UCSD-AML1 (cell line): Measurements from ENCODE around the gene MYOD1.

Experiments used
- DNase-seq: peaks from one replicate; lab custom pipeline; 2025; ENCODE audit not compliant: unreplicated experiment; lab: John Stamatoyannopoulos, UW

The MYOD1 gene

DNA sequence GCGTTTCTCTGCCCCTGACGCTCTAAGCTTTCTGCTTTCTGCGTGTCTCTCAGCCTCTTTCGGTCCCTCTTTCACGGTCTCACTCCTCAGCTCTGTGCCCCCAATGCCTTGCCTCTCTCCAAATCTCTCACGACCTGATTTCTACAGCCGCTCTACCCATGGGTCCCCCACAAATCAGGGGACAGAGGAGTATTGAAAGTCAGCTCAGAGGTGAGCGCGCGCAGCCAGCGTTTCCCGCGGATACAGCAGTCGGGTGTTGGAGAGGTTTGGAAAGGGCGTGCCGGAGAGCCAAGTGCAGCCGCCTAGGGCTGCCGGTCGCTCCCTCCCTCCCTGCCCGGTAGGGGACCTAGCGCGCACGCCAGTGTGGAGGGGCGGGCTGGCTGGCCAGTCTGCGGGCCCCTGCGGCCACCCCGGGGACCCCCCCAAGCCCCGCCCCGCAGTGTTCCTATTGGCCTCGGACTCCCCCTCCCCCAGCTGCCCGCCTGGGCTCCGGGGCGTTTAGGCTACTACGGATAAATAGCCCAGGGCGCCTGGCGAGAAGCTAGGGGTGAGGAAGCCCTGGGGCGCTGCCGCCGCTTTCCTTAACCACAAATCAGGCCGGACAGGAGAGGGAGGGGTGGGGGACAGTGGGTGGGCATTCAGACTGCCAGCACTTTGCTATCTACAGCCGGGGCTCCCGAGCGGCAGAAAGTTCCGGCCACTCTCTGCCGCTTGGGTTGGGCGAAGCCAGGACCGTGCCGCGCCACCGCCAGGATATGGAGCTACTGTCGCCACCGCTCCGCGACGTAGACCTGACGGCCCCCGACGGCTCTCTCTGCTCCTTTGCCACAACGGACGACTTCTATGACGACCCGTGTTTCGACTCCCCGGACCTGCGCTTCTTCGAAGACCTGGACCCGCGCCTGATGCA is at the start of gene MYOD1:
Gene MYOD1 (plus strand): TSS at position 544 of the 910 bp plus-strand sequence. CDS start 212 bp downstream, at position 756.
- DNase-seq = no peak

DNA sequence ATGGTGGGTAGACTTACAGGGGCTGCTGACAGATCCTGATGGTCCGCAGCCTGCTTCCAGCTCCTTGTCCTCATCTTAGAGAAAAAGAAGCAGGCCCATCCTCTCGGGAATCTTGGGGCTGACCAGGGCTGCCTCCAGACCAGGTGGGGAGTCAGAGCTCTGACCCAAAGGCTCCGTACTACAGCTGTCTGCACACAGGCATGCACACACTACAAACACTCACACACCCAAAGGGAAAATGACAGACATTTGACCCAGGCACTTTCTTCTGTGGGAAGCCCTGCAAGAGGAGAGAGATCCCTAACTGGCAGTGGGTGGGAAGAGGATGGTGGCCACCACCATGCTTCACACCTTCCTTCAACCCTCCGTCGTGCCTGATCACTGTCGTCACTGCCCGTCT is 46.9 kb upstream of the MYOD1 start:
- no peak for DNase-seq

DNA sequence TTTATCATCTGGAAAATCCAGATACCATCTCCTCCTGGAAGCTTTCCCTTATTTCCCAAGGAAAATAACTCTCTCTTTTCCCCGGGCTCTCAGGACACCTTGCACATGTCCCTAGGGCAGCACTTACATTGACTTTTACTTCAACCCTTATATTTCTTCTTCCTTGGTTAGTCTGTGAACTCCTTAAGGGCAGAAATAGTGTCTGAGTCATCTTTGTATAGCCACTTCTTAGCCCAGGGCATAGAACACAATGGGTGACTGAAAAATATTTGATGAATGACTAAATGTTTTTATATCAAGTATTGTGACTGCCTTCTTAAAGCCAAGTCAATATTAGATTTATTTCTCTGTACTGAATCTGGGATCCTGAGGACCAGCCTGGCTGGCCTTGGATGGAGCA is 45.4 kb upstream of the MYOD1 start:
- DNase-seq = no peak

DNA sequence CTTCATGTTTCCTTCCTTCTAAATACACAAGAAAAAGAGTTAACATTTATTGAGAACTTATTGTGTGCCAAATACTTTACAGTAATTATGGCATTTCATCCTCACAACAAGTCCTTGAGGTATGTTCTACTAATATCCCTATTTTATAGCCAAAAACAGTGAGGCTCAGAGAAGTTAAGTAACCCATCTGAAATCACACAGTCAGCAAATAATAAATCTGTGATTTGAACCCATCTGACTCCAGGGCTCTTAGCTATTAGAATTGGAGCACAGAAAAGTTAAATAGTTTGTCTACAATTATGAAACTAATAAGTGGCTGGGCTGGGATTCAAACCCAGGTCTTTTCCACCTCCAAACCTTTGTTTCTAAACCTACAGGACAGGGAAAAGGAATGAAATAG is 36.5 kb upstream of the MYOD1 start:
- DNase-seq = no peak

DNA sequence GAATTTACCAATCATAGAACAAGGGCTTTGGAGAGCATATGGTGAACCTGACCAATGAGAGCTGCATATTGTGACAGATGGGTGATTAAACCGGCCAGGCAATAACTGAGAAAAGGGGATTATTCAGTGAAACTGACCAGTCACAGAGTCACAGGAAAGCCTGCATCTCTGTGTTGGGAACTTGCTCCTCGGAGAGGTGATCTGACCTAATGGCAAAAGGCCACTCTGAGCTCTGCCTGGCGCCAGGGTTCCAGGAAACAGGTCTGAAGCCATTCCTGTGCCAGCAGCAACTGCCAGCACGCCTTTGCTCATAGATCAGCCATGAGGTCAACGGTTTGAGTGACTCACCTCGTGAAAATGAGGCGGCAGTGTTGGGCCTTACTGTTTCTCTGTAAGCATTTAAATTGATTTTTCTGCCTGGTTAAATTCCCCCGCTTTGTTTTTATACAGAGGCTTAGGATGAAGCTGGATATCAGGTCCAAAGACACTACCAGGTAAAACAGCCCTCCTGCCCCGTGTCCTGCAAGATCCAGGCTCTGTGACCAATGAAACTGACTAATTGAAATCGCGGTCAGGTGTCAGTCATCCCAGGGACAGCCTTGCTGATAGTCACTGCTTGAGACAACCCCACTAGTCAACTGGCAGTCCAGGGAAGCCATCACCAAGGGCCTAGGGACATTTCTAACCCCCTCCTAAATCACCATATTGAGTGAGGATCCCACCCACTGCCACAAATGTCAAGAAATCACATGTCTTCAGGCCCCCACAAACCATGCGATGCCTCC is 35.8 kb upstream of the MYOD1 start:
- no peak for DNase-seq

DNA sequence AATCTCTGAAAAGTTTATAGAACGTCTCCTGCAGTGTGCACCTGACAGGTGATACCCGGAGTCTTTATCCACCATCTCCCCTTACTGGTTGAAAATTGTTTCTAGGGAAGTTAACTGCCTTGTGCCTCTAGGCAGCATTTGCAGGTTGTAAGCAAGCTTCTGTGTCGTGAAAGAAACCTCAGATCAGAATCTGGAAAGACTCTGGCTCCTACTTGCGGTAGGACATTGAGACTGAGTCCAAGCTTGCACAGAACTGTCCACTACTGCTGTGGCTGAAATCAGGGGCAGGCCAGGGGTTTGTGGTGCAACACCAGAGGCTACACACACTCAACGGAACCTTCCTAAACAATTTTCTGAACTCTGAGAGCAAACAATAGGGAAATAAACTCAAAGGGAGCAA is 34.8 kb upstream of the MYOD1 start:
- no peak for DNase-seq

DNA sequence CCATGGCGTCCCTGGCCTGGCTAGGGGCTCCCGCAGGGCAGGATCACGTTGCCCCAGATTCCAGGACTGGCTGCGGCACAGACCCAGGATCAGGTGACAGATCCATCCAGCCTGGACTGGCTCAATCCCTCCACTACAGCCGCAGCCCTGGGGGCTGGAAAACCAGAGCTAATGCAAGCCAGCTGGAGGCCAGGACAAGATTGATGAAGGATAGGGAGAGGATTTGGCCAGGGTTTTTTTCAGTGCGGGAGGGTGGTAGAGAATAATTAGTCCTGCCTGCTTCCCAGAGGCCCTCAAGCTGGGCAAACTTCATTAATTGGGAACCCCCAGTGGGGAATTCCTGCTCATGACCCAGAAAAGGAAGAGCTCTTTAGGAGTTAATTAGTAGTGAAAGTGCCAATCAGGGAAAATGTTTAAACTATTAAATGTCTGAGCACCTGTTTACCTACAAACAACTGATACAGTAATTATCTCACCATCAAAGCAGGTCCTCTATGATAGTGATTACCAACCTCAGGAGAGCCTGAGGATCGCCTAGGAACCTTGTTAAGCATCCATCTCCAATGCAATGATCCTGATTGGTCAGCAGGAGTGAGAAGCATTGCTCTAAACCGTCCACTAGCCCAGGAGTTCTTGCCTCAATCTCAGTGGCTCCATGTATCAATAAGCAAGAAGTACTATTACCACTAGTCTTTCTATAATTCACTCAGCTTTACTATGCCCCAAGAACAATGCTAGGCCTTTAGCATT is 33.0 kb upstream of the MYOD1 start:
- no peak for DNase-seq

DNA sequence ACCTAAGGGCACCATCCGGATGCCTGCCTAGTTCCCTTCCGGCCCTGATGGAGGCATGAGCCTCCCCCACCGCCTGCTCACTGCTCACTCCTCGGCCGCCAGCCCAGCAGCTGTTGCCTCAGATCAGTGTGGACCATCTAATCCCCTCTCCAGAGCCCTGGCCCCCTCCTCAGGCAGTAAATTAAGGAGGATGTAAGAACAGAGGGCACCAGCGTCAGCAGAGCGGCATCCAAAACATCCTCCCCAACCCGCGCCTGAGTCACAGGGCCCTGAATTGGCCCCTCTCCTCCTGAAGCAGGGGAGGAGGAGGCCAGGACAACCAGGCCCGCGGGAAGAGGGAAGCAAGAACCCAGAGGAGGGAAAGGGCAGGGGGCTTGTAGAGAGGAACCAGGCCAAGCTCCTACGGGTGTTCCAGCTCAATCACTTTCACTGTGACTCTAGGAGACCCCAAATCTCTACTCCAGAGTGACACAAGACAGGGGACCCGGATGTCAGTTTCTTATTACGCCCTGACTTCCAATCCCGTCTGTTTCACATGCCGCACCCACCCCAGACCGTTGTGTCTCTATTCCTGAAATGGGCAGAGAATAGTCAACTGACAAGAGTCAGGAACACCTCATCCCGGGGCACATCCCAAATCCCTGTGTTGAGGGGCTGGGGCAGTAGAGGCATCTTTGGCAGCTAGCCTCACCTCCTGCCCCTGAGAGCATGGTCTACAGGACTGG is 31.3 kb upstream of the MYOD1 start:
- no peak for DNase-seq

DNA sequence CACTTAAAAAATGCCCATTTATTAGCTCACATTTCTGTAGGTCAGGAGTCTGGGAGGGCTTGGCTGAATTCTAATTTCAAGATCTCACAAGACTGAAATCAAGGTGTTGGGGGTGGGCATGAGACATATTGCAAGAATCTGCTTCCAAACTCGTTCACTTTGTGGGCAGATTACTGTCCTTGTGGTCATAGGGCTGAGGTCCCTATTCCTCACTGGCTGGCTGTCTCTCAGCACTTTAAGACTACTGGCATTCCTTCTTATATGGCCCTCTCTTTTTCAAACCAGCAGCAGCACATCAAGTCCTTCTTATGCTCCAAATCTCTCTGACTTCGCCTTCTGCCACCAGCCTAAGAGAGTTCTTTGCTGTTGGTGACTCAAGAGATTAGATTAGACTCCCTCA is 27.8 kb upstream of the MYOD1 start:
- no peak for DNase-seq

DNA sequence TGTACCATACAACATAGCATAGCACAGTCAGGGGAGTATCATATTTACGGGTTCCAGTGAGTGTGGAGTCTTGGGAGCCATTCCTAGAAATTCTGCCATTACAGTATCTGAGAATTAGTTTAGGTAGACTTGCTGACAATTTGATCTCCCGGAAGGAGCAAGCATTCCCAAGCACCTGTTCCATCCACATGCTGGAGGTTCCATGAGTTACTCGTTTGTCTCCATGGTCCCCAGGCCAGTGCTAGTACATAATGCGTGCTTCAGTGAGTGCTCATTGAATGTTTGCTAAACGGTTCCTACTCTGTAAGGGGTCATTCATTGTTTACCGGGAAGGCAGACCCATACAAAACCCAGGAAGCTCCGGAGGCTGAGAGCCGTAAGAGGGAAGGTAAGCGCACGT is 27.4 kb upstream of the MYOD1 start:
- DNase-seq = no peak

DNA sequence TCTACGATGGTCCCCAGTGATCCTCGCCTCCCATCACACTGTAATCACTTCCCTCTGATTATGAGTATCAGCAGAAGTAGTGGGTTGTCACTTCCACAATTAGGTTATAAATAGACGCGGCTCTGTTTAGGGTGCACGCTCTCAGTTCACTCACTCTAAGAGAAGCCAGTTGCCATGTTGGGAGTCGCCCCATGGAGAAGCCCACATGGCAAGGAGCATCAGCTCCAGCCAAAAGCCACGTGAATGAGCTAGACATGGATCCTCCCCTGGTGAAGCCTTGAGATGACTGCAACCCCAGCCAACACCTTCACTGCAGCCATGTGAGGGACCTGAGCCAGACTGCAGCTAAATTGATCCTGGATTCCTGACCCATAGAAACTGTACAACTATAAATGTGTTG is 26.4 kb upstream of the MYOD1 start:
- DNase-seq = no peak

DNA sequence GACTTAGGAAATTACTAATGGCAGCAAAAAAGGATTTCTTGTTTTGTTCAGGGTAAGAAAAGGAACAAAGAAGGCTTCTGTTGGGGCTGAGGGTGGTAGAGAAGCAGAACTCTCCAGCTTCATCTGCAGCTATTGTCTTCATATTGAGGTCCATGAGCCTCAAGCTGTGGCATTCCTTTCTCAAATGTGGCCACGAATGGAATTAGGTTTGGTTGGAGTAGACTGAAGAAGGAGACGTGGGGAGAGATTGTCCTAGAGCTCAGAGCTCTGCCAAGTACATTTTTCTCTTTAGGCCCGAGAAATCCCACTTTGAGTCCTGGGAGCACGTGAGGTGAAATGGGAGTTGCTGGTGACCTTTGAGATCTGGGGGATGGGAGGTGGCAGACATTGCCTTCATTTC is 25.8 kb upstream of the MYOD1 start:
- no peak for DNase-seq

DNA sequence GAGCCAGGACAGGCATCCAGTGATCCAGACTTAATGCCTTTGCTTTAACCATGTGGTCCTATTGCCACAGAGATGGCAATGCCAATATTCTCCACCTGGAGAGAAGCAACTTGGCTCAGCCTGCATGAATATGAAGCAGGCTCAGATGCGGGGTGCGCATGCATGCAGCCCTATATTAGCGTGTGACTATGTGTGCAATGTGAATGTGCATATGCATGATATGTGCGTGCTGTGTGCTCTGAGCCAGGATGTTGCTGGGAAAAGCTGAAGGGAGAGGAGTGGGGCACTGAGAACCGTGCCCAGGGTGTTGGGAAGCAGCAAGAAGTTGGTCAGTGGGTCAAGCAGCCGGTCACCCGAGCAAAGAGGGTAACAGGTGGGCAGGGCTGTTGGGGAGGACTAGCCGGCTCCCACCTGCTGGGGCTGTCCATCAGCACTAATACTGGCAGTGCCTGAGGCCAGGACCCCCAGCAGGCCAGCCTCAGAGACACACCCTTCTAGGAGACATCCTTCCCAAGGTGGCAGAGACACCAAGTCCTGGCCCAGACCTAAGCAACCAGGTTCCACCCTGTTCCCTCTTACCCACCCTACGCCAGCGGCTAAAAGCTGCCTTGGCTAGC is 24.8 kb upstream of the MYOD1 start:
- DNase-seq = no peak

DNA sequence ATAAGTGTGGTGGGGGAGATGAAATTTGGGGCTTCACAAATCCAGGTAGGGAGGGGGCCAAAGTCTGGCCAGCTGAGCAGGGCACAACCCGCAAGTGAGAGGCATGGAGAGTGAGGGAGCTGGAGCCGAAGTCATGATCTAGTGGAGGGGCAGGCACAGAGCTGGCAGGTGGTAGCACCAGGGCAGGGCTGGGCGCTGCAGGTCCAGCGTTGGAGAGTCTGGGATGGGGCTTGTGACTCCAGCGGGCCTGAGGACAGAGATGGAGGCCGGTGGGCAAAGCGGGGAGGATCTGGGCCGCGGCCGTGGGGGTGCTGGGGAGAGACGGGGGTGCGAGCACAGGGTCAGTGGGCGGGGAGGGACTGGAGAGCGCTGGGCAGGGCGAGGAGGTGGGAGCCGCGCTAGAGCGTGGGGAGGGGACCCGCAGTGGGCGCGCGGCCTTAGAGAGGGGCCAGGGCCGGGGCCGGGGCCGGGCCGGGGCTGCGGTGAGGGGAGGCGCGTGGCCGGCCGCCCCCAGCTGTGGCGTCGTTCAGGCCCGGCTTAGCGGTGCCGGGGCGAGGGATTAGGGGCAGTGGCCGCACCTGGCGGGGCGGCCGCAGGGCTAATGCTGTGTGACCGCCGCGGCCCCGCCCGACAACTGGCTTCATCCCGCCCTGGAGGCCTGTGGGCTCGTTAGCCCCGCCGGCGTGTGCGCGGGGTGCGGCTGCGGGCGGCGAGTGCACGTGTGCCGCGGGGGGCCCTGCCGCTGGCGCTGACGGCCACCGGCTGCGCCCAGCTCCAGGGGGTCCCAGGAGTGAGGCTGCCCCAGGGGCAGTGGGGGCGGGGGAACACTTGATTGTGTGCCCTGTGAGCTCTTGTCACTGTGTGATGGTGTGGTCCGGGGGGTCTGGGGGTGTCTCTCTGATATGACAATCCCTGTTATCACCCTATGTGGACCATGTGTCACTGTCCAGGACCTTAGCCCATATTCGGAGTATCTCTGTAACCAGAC is 23.6 kb upstream of the MYOD1 start:
- no peak for DNase-seq

DNA sequence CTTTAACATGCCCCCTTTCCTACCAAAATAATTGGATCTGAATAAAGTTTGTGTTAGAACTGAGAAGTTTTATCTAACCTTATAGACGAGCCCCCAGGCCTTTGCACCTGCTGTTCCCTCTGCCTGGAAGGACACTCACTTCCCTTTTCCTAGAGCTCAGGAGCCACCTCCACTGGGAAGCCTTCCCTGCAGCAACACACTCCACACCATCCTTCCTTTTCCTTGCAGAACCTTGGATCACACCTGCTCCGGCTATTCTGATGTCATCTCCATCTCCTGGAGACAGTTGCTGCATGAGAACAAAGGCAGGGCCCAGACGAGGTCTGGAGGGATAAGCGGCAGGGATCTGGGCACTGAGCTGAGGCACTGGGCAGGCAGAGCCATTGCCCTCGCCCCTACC is 22.6 kb upstream of the MYOD1 start:
- DNase-seq = no peak

DNA sequence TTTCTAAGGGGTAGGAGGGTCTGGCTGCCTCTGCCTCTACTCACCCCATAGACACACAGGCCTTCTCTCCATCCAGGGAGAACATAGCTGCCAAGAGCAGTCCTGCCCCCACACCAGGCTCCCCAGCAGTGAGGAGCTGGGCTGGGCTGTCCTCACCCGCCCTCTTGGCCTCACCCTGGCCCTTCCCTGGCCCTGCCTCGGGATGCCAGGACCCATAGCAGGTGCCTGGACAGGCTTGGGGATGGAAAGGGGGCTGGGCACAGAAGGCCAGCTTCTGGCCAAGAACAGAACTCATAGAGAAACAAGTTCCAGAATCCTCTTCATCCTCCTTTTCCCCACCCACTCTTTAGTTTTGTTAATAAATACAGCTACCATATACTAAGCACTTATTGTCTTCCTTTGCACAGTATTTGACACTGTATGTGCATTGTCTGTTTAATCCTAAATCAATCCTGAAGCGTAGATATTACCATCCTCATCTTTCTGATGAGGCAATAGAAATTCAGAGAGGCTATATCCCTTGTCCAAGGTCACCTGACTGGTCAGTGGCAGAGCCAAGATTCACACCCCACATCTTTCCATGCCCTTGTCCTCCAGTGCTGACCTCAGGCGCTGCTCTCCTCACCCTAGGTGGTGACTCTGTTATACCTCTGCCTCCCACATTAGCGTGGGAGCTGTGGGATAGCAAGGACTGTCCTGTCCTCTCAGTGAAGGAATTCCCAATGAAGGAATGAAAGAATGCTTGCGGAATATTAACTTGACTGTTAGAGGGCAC is 22.0 kb upstream of the MYOD1 start:
- DNase-seq = no peak

DNA sequence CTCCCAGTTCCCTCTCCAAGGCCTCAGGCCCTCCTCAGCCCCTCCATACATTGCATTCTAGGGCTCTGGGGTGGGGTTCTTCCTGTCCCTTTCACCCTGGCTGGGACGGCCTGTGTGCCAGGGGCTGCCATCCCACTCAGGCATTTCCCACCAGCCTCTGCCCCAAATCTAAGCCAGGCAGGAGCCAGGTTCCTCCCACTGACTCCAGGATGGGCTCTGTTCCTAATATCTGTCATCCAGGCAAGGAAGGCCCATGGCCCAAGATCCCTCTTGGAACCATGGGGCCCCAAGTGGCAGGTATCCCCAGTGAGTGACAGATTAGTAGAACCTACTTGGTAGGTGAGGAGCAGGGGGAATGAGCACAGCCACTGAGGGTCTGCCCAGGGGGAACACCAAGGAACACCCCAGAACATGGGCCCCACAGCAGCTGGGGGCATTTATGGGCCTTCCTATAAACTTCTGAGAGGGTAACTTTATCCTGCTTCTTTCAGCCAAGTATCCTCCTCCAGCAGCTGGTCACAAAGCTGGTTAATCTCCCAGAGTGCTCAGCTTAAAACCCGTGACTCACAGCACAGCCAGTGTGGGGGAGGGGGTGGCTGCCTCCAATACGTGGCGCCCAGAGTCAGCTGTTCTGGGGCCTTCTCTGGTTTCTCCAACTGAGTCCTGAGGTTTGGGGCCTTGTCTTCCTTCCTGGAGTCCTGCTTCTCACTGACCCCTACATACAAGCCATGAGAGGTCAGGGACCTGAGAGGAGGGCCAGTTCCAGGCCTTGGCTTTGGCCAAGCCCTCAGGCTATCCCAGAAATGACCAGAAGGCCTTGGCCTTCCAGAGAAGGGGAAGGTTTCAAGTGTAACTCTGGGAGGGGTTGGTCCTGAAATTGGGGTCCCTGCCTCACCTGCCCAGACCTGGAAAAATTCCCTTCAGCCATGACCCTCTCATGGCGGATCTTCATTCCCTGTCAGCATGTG is 19.9 kb upstream of the MYOD1 start:
- no peak for DNase-seq
